ENCODE measurements around the gene OR4K17. TPM values are rescaled to one million over a fixed set of nuclear protein-coding genes. Genes with fewer than 3 reads are reported as not detected.
"Not testable (repeated sequence)": the region's sequence is repeated elsewhere in the genome, so short reads cannot be mapped to it uniquely, and the experiment has no call there.

OR4K17 gene
- total RNA-seq, 3 donors from 2014 or later = not detected

- no peak for DNase-seq (ENCODE audit: low spot score in 2 of 2)
- Histone ChIP-seq H3K4me1 (no peaks in the 10 kb centered on the region), H3K4me3 (no peak overlapping the region), H3K36me3 (no peaks in the 10 kb centered on the region), H3K27ac (no peak overlapping the region), H3K9me3 (peaks cover 10 to 23% of the 10 kb centered on the region in 2 donors), H3K27me3 (no peaks in the 10 kb centered on the region)
- intact Hi-C loops (cut with DNase I; ENCODE audit: low total_unique reads) = no loop called here
- no peak for TF ChIP-seq POLR2AphosphoS5 (IDR thresholded peaks at IDR 0.05)
- no peak for TF ChIP-seq POLR2A (IDR thresholded peaks at IDR 0.05)
- TF ChIP-seq, protein P1, sequence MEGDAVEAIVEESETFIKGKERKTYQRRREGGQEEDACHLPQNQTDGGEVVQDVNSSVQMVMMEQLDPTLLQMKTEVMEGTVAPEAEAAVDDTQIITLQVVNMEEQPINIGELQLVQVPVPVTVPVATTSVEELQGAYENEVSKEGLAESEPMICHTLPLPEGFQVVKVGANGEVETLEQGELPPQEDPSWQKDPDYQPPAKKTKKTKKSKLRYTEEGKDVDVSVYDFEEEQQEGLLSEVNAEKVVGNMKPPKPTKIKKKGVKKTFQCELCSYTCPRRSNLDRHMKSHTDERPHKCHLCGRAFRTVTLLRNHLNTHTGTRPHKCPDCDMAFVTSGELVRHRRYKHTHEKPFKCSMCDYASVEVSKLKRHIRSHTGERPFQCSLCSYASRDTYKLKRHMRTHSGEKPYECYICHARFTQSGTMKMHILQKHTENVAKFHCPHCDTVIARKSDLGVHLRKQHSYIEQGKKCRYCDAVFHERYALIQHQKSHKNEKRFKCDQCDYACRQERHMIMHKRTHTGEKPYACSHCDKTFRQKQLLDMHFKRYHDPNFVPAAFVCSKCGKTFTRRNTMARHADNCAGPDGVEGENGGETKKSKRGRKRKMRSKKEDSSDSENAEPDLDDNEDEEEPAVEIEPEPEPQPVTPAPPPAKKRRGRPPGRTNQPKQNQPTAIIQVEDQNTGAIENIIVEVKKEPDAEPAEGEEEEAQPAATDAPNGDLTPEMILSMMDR (IDR thresholded peaks at IDR 0.05) = no peak
Observed at GRCh38 chr14:20167091-20167490, 56.6 kb downstream of the OR4K17 start.

- DNase-seq (ENCODE audit: low spot score in 2 of 2); H3K36me3 ChIP-seq; H3K27ac ChIP-seq; H3K27me3 ChIP-seq; H3K4me1 ChIP-seq; H3K4me3 ChIP-seq; intact Hi-C loops (cut with DNase I; ENCODE audit: low total_unique reads): not testable (repeated sequence)
- H3K9me3 ChIP-seq = peaks cover 10 to 13% of the 10 kb centered on the region in 2 donors
Observed at GRCh38 chr14:20169852-20170251, 59.3 kb downstream of the OR4K17 start.

Other genes with a start within 250 kb of the OR4K17 start
- not detected for gene OR4K2, start 235.6 kb upstream of the OR4K17 start, total RNA-seq
- not detected for gene OR4K5, start 190.1 kb upstream of the OR4K17 start, total RNA-seq
- not detected for gene OR4K1, start 179.8 kb upstream of the OR4K17 start, total RNA-seq
- gene OR4K15, start 135.1 kb upstream of the OR4K17 start, total RNA-seq = not detected
- not detected for gene OR4Q2, start 108.6 kb upstream of the OR4K17 start, total RNA-seq
- not detected for gene OR4K14, start 91.4 kb upstream of the OR4K17 start, total RNA-seq
- gene OR4K13, start 74.7 kb upstream of the OR4K17 start, total RNA-seq = not detected
- gene OR4L1, start 50.7 kb upstream of the OR4K17 start, total RNA-seq = not detected
- not detected for gene OR4N5, start 28.1 kb downstream of the OR4K17 start, total RNA-seq
- gene OR11G2, start 80.2 kb downstream of the OR4K17 start, total RNA-seq = not detected
- not detected for gene OR11H6, start 113.0 kb downstream of the OR4K17 start, total RNA-seq
- not detected for gene OR11H7, start 118.2 kb downstream of the OR4K17 start, total RNA-seq
- gene OR11H4, start 128.5 kb downstream of the OR4K17 start, total RNA-seq = not detected
- 10 to 100 TPM; 10.1 to 21.0 (median 16.2) TPM for gene TTC5, start 195.2 kb downstream of the OR4K17 start, total RNA-seq
- gene CCNB1IP1, start 222.5 kb downstream of the OR4K17 start, total RNA-seq = 10 to 100 TPM; 65.8 to 78.3 (median 65.9) TPM
- 10 to 100 TPM; 14.7 to 20.0 (median 17.9) TPM for gene PARP2, start 232.9 kb downstream of the OR4K17 start, total RNA-seq

Measured in breast epithelium (tissue), 4 donors.